IPS DF 6.9 (cell line): ENCODE data around the gene CNDP1.

Experiments used
- DNase-seq: peaks from one replicate; pipeline ENCODE4 v3.0.0-alpha.2; 2013; ENCODE audit warnings: low read depth, low spot score
- H3K27ac ChIP-seq: one replicate; pipeline ENCODE4 v1.5.1; 2013; ENCODE audit warnings: low read length, control low read depth
- H3K27me3 ChIP-seq: 2 replicates; pipeline ENCODE4 v1.6.1; 2013; ENCODE audit warnings: mild to moderate bottlenecking, low read length; ENCODE audit not compliant: control insufficient read depth, insufficient read depth
- H3K36me3 ChIP-seq: 2 replicates; pipeline ENCODE4 v1.6.1; 2013; ENCODE audit warnings: low read length; ENCODE audit not compliant: control insufficient read depth, insufficient read depth
- H3K4me1 ChIP-seq: 2 replicates; pipeline ENCODE4 v1.6.1; 2013; ENCODE audit warnings: low read length; ENCODE audit not compliant: control insufficient read depth, insufficient read depth
- H3K4me3 ChIP-seq: 2 replicates; pipeline ENCODE4 v1.5.1; 2013; ENCODE audit warnings: mild to moderate bottlenecking, low read length
- H3K9me3 ChIP-seq: 2 replicates; pipeline ENCODE4 v1.6.1; 2013; ENCODE audit warnings: low read length, inconsistent platforms; ENCODE audit not compliant: control insufficient read depth, insufficient read depth
- WGBS: extraction: QIAGEN DNeasy Blood & Tissue Kit; methylation state at CpG from one replicate; pipeline ENCODE4 v1.1.7; 2013; ENCODE audit warnings: mixed read lengths, missing lambda C conversion rate; ENCODE audit not compliant: insufficient read length, insufficient coverage; 5-methylcytosine and 5-hydroxymethylcytosine counted together

CNDP1 gene

DNA sequence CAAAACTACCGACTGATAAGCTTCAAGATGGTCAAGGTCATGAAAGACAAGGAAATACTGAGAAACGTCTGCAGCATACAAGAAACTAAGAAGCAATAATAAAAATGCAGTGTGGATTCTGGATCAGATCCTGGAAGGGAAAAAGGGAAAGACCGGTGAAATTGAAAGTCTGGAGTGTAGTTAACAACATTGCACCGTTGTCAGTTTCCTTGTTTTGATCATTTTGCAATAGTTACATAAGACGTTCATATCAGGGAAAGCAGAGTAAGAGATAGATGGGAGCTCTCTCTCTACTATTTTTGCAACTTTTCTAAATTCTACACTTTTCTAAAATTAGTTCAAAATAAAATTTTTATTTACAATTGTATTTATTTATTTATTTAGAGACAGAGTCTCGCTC lies 48.3 kb downstream of the CNDP1 start:
- no peak overlapping the region for H3K4me3 ChIP-seq
- no peak overlapping the region for H3K27ac ChIP-seq
- H3K4me1 ChIP-seq, result no peaks in the 10 kb centered on the region
- no CpG with 5 or more reads among the region's 6 CpGs for WGBS
- H3K27me3 ChIP-seq, result no peaks in the 10 kb centered on the region
- H3K36me3 ChIP-seq, result no peaks in the 10 kb centered on the region
- no peaks in the 10 kb centered on the region for H3K9me3 ChIP-seq
- no peak for DNase-seq

GRCh38 chr18:74587441-74587840 lies 53.1 kb downstream of the CNDP1 start:
- WGBS, result no CpG with 5 or more reads among the region's 8 CpGs
- Histone ChIP-seq H3K4me3 (no peak overlapping the region), H3K9me3 (no peaks in the 10 kb centered on the region), H3K36me3 (no peaks in the 10 kb centered on the region), H3K27ac (no peak overlapping the region), H3K27me3 (no peaks in the 10 kb centered on the region), H3K4me1 (no peaks in the 10 kb centered on the region)
- no peak for DNase-seq

GRCh38 chr18:74589021-74589420 lies 54.7 kb downstream of the CNDP1 start:
- Histone ChIP-seq H3K27ac (no peak overlapping the region), H3K9me3 (no peaks in the 10 kb centered on the region), H3K4me3 (no peak overlapping the region), H3K36me3 (no peaks in the 10 kb centered on the region), H3K27me3 (no peaks in the 10 kb centered on the region), H3K4me1 (no peaks in the 10 kb centered on the region)
- WGBS, result no CpG with 5 or more reads among the region's 6 CpGs
- no peak for DNase-seq

DNA sequence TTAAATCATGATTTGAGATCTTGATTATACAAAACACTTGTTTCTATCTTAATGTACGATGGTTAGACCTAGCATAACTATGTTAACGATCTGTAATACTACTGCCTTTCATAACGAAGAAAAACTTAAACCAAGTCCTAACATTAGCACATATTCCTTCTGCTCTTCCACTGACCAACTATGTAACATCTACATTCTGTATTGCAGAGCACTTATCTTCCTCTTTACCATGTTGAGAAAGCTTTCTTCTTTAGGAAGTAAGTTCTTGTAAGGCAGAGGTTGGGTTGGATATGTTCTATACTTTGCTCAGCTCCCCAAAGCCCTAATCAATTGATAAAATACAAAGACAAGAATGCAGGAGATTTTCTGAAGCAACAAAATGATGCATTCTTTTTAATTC lies 55.5 kb downstream of the CNDP1 start:
- Histone ChIP-seq H3K9me3 (no peaks in the 10 kb centered on the region), H3K4me1 (no peaks in the 10 kb centered on the region), H3K4me3 (no peak overlapping the region), H3K36me3 (no peaks in the 10 kb centered on the region), H3K27me3 (no peaks in the 10 kb centered on the region), H3K27ac (no peak overlapping the region)
- no CpG with 5 or more reads among the region's 3 CpGs for WGBS
- no peak for DNase-seq

GRCh38 chr18:74590671-74591070 lies 56.4 kb downstream of the CNDP1 start:
- DNase-seq, result no peak
- Histone ChIP-seq H3K4me3 (no peak overlapping the region), H3K36me3 (no peaks in the 10 kb centered on the region), H3K27ac (no peak overlapping the region), H3K27me3 (no peaks in the 10 kb centered on the region), H3K4me1 (no peaks in the 10 kb centered on the region), H3K9me3 (no peaks in the 10 kb centered on the region)
- WGBS, result no CpG with 5 or more reads among the region's 1 CpG

DNA sequence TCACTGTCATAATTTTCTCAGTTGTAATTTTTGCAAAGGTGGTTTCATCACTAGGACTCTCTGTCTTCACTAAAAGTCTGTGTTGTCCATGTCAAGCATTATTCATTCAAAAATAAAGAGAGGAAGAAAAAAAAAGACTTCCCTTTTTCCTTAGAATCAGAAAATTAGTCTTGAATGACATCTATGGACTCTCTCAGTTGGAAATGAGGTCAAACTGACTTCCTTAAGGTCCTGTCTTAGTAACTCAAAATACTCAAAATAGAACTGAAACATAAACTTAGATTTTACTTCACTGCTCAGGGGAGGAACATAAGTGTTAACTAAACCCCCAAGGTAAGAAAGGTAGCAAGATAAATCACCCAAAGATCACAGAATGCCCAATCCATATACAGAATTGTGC lies 61.1 kb downstream of the CNDP1 start:
- no peak for DNase-seq
- no peaks in the 10 kb centered on the region for H3K9me3 ChIP-seq
- no peak overlapping the region for H3K27ac ChIP-seq
- no peaks in the 10 kb centered on the region for H3K36me3 ChIP-seq
- no peak overlapping the region for H3K4me3 ChIP-seq
- H3K27me3 ChIP-seq, result no peaks in the 10 kb centered on the region
- no peaks in the 10 kb centered on the region for H3K4me1 ChIP-seq

- WGBS, result no CpG with 5 or more reads among the region's 41 CpGs
- Histone ChIP-seq H3K27me3 (no peaks in the 10 kb centered on the region), H3K4me1 (no peaks in the 10 kb centered on the region), H3K27ac (no peak overlapping the region), H3K9me3 (no peaks in the 10 kb centered on the region), H3K4me3 (peak overlapping the region; percentile 76; the same call in 1 of the 2 replicates), H3K36me3 (no peaks in the 10 kb centered on the region)
- DNase-seq, result no peak
Observed at GRCh38 chr18:74597034-74597661, 62.8 kb downstream of the CNDP1 start.

DNA sequence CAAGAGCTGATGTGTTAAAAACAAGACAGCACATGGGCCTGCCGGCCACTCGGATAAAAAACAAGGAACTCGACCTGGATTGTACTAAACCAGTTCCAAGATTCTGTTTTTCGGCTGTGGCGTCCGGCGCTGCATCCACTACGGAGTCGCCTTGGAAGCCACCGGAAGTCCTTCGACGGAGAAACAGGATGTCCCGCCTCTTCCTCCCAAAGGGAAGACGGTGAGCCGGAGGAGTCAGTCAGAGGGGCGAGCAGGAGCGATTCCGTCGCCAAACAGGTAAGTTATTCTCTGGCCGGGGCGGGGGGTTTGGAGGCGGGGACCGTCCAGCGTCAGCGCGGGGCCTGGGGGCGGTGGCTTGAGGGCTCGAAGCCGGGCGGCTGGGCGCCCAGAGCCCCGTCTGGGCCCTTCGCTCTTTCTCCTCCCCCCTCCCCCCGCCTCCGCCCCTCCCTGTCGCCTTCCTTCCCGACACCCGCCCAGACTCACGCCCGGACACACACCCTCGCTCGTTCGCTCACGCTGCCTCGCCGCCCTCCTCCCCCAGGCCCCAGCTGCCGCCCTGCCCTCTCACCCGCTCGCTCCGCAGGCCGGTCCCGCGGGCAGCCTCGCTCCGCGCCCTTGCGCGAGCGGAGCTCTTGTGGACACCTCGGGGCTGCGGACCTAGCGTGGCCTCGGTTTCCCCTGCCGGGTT lies 63.5 kb downstream of the CNDP1 start, which contains the start of gene ZNF407:
Gene ZNF407, plus strand, starts transcription at position 209 of the 688 bp plus-strand sequence. CDS start 33,150 bp downstream, outside the sequence.
- Histone ChIP-seq H3K4me3 (peak within 1 kb of the TSS; percentile 76), H3K27ac (no peak within 1 kb of the TSS), H3K4me1 (no peaks in the 10 kb centered on the region), H3K36me3 (no peaks in the 10 kb centered on the region), H3K9me3 (no peaks in the 10 kb centered on the region), H3K27me3 (no peaks in the 10 kb centered on the region)
- WGBS, result no CpG with 5 or more reads among the region's 64 CpGs
- peak; percentile 82 for DNase-seq

GRCh38 chr18:74598350-74599001 lies 64.2 kb downstream of the CNDP1 start:
- H3K27me3 ChIP-seq, result no peaks in the 10 kb centered on the region
- no peaks in the 10 kb centered on the region for H3K36me3 ChIP-seq
- H3K4me3 ChIP-seq, result peak overlapping the region; percentile 76
- H3K9me3 ChIP-seq, result no peaks in the 10 kb centered on the region
- no CpG with 5 or more reads among the region's 44 CpGs for WGBS
- H3K27ac ChIP-seq, result no peak overlapping the region
- H3K4me1 ChIP-seq, result no peaks in the 10 kb centered on the region
- no peak for DNase-seq

DNA sequence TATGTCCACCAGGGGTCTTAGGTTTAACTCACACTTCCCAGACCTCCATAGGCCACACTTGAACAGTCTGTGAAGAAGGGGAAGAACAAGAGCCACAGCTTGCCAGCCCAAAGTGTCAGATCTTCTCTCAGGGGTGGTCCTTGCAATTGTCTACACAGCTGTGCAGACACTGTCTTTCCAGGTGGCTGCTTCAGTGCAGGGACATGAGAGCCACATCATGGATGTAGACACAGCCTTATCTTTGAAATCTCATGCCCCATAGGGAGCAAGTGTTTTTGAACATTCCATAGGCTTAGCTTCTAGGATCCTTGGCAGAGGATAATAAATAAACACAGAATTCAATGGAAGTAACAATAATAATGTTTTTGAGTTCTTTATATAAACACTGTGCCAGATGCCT lies 70.1 kb downstream of the CNDP1 start:
- Histone ChIP-seq H3K27me3 (no peaks in the 10 kb centered on the region), H3K9me3 (no peaks in the 10 kb centered on the region), H3K4me1 (no peaks in the 10 kb centered on the region), H3K27ac (no peak overlapping the region), H3K36me3 (no peaks in the 10 kb centered on the region), H3K4me3 (no peak overlapping the region)
- DNase-seq, result no peak
